RWPE2 (cell line): Measurements from ENCODE around the gene MYO18A.

Experiments used
- ATAC-seq: fragments of 200-7000 bp; cut with Tn5 transposase; 3 replicates; pipeline ENCODE4 v1.9.1; 2021; ENCODE audit warnings: low read depth
- DNase-seq: peaks from one replicate; pipeline ENCODE4 v3.0.0-alpha.2; 2020; ENCODE audit warnings: low spot score
- H3K27ac ChIP-seq: fragments of 450-650 bp; 2 replicates; pipeline ENCODE4 v1.5.1; 2017; ENCODE audit warnings: mild to moderate bottlenecking; ENCODE audit not compliant: poor library complexity, severe bottlenecking
- H3K27me3 ChIP-seq: fragments of 250-450 bp; sonication (Bioruptor Pico); 2 replicates; pipeline ENCODE4 v1.5.1; 2021; ENCODE audit warnings: mild to moderate bottlenecking, moderate library complexity; ENCODE audit not compliant: insufficient read depth, poor library complexity, severe bottlenecking
- H3K36me3 ChIP-seq: fragments of 250-450 bp; sonication (Bioruptor Pico); 2 replicates; pipeline ENCODE4 v1.5.1; 2020; ENCODE audit warnings: low read depth, mild to moderate bottlenecking, moderate library complexity
- H3K4me1 ChIP-seq: fragments of 250-450 bp; sonication (Bioruptor Pico); 2 replicates; pipeline ENCODE4 v1.5.1; 2021; ENCODE audit warnings: mild to moderate bottlenecking, moderate library complexity; ENCODE audit not compliant: insufficient read depth, poor library complexity, severe bottlenecking
- H3K4me3 ChIP-seq: fragments of 250-450 bp; sonication (Bioruptor Pico); 2 replicates; pipeline ENCODE4 v1.5.1; 2021; ENCODE audit warnings: mild to moderate bottlenecking, moderate library complexity; ENCODE audit not compliant: severe bottlenecking
- H3K9me3 ChIP-seq: fragments of 250-450 bp; sonication (Bioruptor Pico); 2 replicates; pipeline ENCODE4 v1.5.1; 2021; ENCODE audit warnings: mild to moderate bottlenecking, moderate library complexity; ENCODE audit not compliant: severe bottlenecking
- CTCF ChIP-seq: fragments of 450-650 bp; IDR thresholded peaks from one replicate; pipeline ENCODE4 v1.5.1; 2017; ENCODE audit warnings: mild to moderate bottlenecking, moderate library complexity; ENCODE audit not compliant: poor library complexity, severe bottlenecking

Gene MYO18A

DNA sequence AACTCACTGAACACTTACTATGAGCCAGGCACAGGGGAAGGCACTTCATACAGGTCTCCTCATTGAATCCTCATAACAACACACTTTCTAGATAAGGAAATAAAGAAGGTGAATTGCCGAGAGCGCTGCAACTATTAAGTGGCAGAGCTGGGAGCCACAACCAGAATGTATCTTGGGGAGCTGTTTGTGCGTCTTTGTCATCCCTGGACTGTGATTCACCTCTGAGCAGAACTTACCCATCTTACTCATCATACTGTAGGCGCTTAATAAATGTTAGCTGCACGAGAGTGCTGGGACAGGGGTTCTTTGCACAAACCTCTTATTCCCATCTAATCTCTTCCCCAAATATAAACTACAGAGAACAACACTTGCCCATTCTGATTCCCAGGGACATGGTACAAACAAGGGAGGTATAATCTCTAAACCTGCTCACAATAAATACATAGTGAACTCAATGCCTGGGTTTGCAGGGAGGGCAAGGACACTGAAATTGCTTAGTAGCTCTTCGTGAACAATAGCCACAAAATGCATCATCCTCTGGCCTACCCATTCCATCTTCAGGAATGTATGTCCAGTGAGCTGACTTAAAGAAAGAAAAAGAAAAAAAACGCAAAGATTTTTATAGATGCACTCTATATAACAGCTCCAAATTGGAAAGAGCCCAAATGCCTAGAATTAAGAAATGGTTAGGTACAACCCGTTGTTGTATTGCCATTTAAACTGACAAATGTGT is 43.0 kb downstream of the MYO18A start:
- no peak overlapping the region for H3K4me3 ChIP-seq
- H3K36me3 ChIP-seq: peaks cover 13% of the 10 kb centered on the region; the same call in 1 of the 2 replicates
- H3K9me3 ChIP-seq: no peaks in the 10 kb centered on the region
- DNase-seq (no peak), ATAC-seq (no peak)
- TF ChIP-seq CTCF: no peak
- no peak overlapping the region for H3K27ac ChIP-seq
- H3K4me1 ChIP-seq: peaks cover 29% of the 10 kb centered on the region
- H3K27me3 ChIP-seq: no peaks in the 10 kb centered on the region

GRCh38 chr17:29135464-29135863 is 44.7 kb downstream of the MYO18A start:
- ATAC-seq (no peak), DNase-seq (no peak)
- Histone ChIP-seq H3K4me3 (no peak overlapping the region), H3K9me3 (no peaks in the 10 kb centered on the region), H3K4me1 (peaks cover 26% of the 10 kb centered on the region), H3K27me3 (no peaks in the 10 kb centered on the region), H3K36me3 (peaks cover 13% of the 10 kb centered on the region; the same call in 1 of the 2 replicates), H3K27ac (no peak overlapping the region)
- no peak for TF ChIP-seq CTCF

DNA sequence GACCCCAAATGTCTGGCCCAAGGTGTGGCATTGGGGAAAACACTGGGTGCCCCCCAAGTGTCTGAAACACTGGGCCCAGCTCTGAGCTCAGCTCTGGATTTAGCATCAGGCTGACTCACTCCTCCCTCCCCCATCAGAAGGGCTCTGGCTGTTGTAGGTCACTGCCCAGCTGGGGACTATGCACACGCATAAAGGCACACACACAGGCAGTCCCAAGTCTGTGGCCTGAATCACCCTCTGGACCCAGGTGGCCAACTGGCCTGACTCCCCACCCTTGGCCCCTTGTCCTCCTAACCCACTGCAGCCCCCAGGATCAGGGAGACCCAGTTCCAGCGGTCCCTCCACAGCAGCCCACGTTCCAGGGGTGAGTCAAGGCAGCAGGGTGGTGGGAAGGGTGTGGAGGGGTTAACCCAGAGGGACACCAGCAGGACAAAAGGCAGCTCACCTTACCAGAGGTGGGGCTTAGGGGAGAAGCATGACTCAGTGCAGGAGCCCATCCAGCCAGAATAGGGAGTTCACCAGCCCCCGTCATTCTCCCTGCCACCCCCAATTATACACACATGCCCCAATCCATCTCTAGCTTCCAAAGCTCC is 47.0 kb downstream of the MYO18A start:
- no peak overlapping the region for H3K4me3 ChIP-seq
- no peak for TF ChIP-seq CTCF
- peak overlapping the region; percentile 18 for H3K27ac ChIP-seq
- H3K27me3 ChIP-seq: no peaks in the 10 kb centered on the region
- H3K4me1 ChIP-seq: peaks cover 16% of the 10 kb centered on the region
- ATAC-seq: peak; percentile 78
- no peaks in the 10 kb centered on the region for H3K9me3 ChIP-seq
- DNase-seq: no peak
- peaks cover 13% of the 10 kb centered on the region; the same call in 1 of the 2 replicates for H3K36me3 ChIP-seq

DNA sequence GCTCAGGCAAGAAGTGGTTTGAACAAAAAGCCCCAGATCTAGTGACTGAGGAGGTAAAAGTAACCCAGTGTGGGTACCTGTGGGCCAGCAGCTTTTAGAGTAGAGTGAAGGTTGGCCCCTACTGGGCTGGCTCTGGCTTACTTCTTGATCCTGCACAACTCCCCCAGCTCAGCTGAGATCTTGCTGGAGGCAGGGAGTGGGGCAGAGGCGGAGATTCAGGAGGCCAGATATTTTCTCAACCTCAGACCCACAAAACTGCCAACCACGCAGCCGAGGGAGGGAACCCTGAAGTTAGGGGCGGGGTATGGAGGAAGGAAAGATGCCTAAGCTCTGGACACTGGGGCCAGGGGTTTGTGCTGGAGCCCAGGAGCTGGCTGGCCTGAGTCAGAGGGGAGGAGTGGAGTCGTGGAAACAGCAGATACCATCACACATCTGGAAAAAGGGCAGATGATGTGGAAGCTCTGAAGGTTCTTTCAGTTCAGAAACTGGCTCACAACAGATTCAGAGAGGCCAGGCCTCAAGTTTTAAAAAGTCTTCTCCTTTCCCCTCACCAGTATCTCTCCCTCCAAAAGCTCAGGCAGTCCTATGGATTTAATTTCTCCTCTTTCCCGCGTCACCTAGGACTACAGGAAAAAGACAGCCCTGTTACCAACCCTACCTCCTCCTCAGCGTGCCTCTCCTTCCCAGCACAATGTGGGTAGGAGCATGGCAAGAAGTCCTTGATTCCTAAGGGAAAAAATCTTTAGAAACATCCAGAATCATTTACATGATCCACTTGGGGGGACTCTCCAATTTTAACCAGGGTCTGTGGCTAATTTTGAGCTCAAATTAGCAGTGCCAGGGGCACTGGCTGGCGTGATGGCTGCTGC is 48.1 kb downstream of the MYO18A start:
- DNase-seq (no peak), ATAC-seq (no peak)
- no peaks in the 10 kb centered on the region for H3K9me3 ChIP-seq
- H3K4me3 ChIP-seq: no peak overlapping the region
- H3K36me3 ChIP-seq: 0 out of 2 replicates have a peak, but pooled peaks cover 7% of the 10 kb centered on the region
- TF ChIP-seq CTCF: no peak
- H3K27me3 ChIP-seq: no peaks in the 10 kb centered on the region
- H3K4me1 ChIP-seq: peaks cover 16% of the 10 kb centered on the region
- peak overlapping the region; percentile 18 for H3K27ac ChIP-seq
